HG02938 (cell line): ENCODE data around the gene MPI.
"Not testable (repeated sequence)": the region's sequence is repeated elsewhere in the genome, so short reads cannot be mapped to it uniquely, and the experiment has no call there.

Source experiments
- ATAC-seq: cut with Tn5 transposase; IDR thresholded peaks from one replicate; pipeline ENCODE4 v1.9.1; 2021; ENCODE audit warnings: mild to moderate bottlenecking, moderate library complexity; ENCODE audit not compliant: unreplicated experiment

Gene MPI

DNA sequence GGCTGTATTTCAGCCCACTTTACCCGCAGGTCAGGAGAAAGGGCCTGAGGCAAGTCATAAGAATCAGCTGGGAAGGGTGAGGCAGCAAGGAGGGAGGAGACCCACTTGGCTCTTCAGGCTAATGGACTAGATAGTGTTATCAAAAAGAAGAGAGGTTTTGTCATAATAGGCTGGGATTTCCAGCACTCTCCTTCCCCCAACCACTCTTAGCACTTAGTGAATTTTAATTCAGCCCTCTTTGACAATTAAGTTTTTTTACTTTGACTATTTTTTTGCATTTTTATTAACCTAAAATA, 771 bp downstream of the MPI start:
- no peak for ATAC-seq

DNA sequence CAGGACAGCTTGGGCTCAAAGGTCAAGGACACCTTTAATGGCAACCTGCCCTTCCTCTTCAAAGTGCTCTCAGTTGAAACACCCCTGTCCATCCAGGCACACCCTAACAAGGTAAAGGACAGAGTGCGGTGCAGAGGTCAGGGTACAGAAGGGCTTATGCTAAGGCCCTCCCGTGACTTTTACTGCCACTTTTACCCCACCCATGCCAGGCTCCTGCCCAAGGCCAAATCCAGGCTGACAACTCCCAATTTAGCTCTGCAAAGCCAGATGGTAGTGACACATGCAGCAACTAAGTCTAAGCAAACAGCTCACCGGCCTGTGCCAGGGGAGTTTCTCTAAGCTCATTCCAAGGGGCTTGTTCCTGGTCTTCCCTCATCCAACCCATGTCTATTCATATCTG, 1.6 kb downstream of the MPI start:
- no peak for ATAC-seq

DNA sequence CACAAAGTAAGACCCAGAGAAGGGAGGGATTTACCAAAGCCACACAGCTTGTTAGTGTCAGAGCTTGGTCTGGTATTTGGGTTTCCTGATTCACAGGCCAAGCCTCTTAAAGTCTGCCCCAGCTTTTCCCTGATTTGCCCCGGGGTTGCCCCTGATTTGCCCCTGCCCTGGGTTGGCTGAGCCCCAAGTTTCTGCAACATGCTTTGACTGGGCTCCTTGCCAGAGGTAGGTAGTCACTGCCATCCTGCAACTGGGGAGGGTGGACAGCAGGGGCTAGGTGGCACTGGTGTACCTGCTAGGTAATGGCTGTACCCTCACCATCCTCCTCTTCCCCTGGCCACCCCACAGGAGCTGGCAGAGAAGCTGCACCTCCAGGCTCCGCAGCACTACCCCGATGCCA, 2.5 kb downstream of the MPI start:
- ATAC-seq = no peak

DNA sequence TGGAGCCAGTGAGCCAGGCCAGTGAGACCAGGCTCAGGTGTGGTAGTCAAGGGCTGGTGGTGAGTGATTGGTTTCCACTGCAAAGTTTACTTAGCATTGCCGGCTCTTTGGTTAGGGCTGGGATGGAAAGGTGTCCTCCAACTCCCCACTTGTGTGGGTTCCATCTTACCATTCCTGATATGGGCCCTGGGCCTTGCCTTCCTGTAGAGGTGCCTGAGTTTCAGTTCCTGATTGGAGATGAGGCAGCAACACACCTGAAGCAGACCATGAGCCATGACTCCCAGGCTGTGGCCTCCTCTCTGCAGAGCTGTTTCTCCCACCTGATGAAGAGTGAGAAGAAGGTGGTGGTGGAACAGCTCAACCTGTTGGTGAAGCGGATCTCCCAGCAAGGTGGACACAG, 3.1 kb downstream of the MPI start:
- no peak for ATAC-seq

DNA sequence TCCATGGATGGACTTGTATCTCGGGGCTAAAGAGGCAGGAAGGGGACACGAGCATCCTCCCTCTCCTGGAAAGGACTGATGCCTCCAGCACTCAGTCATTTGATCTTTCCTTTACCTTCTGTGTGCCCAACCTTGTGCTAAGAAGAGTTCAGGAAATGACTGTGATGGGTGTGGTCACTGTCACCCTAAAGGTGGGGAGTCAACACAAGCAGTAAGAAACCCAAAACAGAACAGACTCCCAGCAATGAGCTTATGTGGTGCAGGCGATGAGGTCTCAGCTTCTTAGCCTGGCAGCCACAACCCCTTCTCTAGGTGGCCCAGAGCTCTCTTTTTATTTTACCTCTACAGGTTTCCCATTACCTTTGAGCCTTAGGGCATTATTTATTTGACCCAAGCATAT, 3.8 kb downstream of the MPI start:
- ATAC-seq = no peak

DNA sequence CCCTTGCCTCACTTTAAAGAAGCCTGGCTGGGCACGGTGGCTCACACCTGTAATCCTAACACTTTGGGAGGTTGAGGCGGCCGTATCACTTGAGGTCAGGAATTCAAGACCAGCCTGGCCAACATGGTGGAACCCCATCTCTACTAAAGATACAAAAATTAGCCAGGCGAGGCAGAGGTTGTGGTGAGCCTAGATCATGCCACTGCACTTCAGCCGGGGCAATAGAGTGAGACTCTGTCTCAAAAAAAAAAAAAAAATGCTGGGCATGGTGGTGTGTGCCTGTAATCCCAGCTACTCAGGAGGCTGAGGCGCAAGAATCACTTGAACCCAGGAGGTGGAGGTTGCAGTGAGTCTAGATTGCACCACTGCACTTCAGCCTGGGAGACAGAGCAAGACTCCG, 4.5 kb downstream of the MPI start:
- not testable (repeated sequence) for ATAC-seq

DNA sequence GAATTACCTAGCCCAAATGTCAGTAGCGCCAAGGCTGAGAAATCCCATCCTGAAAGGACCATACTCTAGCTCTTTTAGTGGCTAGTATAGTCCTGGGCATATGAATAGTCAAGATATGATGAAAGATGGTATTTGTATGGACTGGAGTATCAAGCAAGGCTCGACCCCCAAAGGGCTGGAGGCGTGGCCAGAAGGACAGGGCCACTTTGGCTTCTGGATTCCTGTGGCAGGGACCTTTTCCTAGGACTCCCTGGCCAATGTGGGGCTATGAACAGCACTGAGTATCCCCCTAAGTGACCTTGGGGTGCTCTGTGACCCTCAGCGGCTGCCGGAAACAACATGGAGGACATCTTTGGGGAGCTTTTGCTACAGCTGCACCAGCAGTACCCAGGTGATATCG, 6.0 kb downstream of the MPI start:
- ATAC-seq = no peak

DNA sequence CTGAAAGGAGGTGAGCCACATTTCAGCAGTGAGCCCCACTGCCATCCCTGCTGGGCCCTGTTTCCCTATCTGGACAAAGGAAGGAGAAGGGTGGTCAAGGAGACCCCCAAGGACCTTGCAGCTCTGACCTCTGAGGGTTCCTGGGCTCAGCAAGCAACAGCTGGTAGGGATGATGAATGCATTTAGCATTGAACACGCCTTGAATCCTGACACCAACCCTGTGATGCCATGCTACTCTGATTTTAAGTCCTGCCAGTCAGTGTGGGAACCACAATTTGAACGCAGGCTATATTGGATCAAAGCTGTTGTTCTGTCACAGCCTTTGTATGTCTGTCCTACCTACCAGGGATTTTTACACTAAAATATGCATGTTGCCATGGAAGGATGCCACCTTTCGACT, 6.5 kb downstream of the MPI start:
- no peak for ATAC-seq

DNA sequence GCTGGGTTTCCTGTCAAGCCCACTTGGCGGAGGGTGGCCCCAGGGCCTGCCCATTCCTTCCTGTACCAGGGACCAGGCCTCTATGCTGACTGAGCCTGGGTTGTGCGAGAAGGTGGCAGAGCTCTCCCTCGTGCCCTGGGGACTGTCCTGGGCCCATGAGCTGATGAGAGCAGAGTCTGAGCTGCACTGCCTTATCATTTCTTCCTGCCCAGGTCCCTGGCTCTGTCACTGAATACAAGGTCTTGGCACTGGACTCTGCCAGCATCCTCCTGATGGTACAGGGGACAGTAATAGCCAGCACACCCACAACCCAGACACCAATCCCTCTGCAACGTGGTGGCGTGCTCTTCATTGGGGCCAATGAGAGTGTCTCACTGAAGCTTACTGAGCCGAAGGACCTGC, 7.5 kb downstream of the MPI start:
- ATAC-seq = no peak

DNA sequence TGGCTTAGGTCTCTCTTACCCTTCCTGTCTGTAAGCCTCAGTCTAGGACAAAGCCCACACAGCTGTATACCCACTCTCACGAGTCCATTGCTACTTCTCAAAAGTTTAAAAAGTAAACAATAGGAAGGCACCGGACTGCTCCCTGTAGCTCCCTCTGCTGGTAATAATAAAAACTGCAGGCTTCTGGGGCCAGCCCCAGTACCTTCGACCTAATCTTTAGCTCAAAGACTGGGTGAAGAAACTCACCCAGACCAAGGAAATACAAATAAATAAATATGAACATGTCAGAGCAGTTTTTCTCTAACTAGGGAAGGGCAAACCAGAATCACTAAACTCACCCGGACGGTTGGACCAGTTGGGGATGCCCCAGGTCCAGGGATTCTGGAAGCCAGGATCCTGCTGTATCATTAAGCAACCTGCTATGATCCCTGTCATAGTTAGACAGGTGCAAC, 11.8 kb downstream of the MPI start:
- no peak for ATAC-seq

DNA sequence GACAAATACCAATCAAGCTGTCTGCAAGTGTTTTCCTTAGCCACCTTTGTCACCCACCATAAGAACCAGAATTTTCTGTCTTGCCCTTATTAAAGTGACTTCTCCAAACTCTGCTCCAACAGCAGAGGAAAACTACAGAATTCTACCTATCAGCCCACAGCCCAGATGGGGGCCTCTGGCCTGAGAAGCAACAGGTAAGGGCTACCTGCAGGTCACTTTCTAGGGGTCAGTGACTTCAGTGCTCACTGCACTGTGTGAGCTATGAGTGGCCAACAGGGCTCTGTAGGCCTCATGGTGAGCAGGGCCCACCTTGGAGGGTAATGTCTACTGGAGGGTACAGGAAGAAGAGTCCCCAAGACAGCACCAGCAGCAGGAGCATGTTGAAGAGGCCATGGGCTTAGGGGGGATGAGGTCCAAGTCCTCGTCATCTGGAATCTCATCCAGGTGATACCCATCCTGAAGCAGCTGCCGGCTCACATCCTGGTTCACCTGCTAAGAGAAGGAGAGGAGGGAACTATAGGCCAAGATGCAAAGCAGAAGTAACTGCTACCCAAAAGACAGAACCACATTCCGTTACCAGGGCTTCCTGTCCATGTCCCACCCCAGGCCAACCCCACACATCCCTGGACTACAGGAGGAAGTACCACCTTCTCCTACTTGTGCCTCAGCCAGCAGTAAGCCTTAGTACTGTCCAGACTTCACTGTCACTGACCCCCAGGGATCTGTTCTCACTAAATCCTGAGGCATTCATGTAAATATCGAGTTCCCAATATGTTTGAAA, 12.6 kb downstream of the MPI start:
- no peak for ATAC-seq

DNA sequence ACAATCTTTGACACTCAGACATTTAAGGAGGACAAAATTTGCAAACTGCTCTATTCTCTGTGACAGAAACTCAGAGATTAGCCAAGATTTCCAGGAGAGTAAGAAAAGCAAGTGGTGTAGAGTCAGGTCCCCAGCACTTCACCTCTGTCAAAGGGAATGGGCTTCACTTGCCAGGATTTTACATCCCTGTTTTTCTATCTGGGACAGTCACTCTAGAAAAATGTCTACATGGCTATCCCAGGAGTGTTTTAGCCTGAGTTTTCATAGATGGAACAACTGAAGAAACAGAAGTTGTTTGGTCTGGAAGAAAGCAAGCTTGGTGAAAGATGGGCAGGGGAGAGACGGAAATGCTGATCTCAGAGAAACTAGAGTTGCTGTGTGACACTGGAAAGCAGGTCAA, 13.8 kb downstream of the MPI start:
- ATAC-seq = no peak

DNA sequence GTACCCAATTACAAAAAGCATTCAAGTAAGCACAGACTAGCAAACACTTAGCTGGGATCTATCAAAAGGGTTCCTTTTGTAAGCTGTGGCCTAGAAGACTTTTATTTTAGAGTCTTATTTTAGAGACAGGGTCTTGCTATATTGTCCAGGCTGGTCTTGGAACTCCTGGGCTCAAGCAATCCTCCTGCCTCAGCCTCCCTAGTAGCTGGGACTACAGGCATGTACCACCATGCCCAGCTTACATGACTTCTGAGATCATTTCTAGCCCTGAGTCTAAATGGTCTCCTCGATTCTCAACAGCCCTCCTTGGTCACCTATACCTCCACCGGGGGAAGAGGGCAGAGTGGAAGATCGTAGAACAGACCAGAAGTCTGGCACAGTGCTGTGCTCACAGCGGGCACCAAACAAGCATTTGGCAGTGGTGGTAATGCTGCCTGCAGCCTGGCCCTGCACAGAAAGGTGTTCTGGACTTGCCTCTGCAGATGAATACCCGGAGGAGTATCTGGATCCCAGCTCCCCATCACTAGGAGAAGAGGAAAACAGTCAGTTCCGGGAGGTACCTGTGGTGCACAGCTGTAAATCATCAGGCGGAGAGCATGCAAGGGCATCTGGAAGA, 14.5 kb downstream of the MPI start:
- ATAC-seq = no peak

DNA sequence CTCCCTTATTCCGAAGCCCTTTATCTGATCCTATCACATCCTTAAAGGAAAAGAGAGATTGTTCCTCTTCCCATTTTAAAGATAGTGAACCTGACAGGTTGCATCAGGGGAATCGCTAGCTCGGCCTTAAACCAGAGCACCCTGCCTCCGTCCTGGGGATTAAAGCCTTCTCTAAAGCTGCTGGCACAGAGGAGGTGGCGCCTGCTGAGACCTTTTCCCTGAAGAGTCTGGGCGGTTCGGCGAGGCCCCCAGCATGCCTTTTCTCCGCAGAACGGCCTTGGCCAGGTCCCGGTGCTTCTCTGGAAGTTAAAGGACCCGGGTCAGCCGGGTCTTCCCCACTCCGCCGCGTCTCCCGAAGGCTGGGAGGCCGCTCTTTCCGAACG, 16.2 kb downstream of the MPI start:
- peak; percentile 12 for ATAC-seq

DNA sequence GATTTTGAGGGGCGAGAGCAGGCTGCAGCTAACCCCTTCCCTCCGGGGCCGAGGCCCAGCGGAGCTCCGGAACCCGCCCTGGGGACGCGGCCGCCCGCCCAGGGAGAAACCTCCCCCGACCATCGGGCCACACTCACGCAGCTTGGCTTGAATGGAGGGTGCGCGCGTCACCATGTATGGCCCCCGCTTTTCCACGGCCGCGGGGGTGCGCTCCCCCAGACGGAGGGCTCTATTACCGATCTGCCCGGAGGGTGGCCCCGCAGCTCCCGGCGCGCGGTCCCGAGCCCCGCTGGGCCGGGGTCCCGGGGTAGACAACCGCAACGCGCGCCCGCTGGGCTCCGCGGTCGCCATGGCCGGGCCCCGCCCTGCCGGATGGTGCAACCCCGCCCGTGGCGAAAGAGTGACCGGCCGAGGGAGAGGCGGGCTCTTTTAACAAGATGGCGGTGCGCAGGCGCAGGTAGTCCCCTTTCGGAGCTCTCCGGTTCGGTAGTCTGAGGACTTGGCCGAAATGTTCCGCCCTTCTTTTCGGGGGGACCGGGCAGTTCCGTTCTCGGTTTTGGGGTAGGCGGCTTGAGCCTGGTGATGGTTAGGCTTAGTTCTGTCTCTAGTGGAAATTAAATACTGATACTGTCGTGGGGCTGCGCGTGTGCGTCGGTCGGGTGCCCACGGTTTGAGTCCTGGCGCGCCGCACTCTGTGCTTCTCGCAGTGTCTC, 16.8 kb downstream of the MPI start, which contains the start of gene FAM219B:
Gene FAM219B, minus strand, starts transcription at position 402 of the 713 bp plus-strand sequence. Its CDS starts 51 bp downstream, at position 351.
- peak; percentile 76 for ATAC-seq

DNA sequence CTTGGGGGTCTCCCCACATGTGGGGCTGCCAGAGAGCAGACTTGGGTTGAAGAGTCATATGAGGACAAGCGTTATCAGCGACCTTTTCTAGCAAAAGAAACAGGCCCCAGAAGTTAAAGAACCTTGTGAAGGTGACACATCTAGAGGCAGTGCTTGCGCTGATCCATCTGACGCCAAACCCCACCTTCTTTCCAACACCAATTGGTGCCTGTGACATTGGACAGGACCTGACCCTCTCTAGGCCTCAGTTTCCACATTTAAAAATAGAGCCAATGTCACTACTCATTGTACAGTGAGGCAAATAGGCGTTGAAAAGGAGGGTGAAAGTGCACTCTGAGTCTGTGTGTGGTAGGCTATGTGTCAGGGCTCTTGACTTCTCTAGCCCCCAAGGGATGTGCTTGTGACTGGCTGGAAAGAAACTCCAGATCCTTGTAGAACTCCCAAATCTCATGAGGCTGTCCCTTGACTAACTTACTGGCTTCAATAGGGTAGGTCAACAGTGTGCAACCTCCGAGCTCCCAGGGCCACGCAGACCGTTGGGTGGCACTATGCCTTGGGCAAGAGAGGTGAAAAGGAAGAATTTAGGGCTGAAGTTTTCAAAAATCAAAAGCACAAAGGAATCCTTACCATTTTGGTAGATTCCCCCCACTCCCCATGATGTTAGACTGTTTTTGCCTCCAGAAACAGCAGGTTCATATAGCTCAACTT, 17.5 kb downstream of the MPI start:
- ATAC-seq = no peak

DNA sequence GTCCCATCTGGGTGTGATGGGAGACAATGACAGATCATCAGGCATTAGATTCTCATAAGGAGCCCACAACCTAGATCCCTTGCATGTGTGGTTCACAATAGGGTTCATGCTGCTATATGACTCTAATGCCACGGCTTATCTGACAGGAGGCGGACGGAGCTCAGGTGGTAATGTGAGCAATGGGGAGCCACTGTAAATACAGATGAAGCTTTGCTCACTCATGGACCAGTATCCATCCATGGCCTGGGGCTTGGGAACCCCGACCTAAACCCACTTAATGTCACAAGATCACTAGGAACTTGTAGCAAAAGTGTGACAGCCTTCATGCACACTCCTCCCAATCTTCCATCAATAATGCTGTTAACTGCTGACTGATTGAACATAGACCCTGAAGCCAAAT, 18.8 kb downstream of the MPI start:
- ATAC-seq = no peak

DNA sequence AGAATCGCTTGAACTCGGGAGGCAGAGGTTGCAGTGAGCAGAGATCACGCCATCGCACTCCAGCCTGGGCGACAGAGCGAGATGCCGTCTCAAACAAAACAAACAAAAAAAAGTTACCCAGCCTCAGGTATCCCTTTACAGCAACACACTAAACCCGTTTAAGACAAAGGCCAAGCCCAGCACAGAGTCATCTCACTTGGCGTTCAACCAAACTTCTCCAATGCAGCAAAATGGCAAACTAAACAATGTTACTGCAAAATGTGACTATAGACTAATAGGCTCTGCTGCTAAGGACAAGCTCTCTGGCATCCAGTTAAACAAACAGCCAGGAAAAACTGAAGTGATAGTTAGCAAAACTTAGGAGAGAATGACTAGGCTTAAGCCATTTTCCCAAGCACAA, 23.2 kb downstream of the MPI start:
- no peak for ATAC-seq

DNA sequence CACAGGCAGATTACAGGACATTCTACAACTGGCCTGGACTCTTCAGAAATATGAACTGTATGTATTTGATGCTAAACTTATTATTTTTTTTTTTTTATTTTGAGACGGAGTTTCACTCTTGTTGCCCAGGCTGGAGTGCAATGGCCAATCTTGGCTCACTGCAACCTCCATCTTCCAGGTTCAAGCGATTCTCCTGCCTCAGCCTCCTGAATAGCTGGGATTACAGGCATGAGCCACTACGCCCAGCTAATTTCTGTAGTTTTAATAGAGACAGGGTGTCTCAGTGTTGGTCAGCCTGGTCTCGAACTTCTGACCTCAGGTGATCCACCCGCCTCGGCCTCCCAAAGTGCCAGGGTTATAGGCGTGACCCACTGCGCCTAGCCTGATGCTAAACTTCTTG, 24.0 kb downstream of the MPI start:
- not testable (repeated sequence) for ATAC-seq

DNA sequence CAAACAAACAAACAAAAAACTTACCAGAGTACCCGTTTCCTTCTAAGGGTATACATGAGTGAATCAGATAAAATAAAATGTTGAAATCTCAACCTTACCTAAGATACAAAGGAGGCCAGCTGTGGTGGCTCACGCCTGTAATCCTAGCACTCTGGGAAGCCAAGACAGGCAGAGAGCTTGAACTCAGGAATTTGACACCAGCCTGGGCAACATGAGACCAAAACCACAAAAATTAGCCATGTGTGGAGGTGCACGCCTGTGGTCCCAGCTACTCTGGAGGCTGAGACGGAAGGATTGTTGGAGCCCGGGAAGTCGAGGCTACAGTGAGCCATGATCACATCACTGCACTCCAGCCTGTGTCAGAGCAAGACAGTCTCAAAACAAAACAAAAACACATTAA, 27.8 kb downstream of the MPI start:
- ATAC-seq = no peak

DNA sequence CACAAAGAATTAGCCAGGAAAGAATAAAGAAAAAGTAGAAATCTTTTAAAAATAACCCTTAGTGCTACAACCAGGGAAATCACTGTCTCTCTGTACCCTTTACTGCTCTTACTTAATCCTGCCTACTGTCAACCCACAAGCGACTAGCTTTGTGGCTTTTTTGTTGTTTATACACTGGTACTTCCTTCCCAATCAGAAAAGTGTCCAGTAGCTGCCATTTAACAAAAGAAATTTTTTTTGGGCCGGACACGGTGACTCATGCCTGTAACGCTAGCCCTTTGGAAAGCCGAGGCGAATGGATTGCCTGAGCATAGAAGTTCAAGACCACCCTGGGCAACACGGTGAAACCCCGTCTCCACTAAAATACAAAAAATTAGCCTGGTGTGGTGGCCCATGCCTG, 30.6 kb downstream of the MPI start:
- ATAC-seq = no peak

DNA sequence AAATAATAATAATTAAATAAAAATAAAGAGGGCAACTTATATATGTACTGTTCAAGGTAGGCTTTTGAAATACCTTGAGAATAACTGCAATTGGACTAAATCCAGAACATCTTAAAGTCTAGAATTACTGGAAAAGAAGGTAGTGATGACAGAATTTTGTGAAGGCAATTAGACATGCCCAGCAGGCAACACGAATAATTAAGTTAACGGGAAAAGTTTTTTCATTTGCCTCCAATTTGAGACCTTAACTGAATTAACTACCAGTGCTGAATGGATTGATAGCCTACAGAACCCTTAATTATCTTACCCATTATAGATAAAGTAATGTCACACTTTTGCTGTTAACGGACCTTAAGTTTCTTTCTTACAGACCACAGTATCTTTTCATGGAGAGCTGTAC, 34.7 kb downstream of the MPI start:
- ATAC-seq = no peak
